Activated CD8-positive, alpha-beta T cell treated with anti-CD3 and anti-CD28 coated beads for 36 hours (primary cell): ENCODE measurements around the gene HTR6. TPM values are rescaled to one million over a fixed set of nuclear protein-coding genes. Genes with fewer than 3 reads are reported as not detected.
A peak's percentile ranks its signal among the peaks of the same experiment; 100 is the strongest.

Experiments used
- ATAC-seq: fragments of 200-7000 bp; cut with Tn5 transposase; one replicate; pipeline ENCODE4 v1.10.0; 2021; ENCODE audit warnings: mild to moderate bottlenecking, moderate library complexity
- CTCF ChIA-PET: fragments of 350-600 bp; sonication (Branson Sonifier 250); formaldehyde crosslinking; loops from one replicate; lab custom pipeline; 2021; ENCODE audit warnings: antibody characterized with exemption; lab: Charles Lee
- POLR2A ChIA-PET: fragments of 350-600 bp; sonication (Branson Sonifier 250); formaldehyde crosslinking; loops from one replicate; lab custom pipeline; 2021; ENCODE audit warnings: antibody characterized with exemption; lab: Charles Lee
- DNase-seq: peaks from one replicate; pipeline ENCODE4 v3.0.0-alpha.2; 2020
- H3K27ac Mint-ChIP-seq: one replicate; pipeline ENCODE4 v1.8.0; 2021; ENCODE audit warnings: mild to moderate bottlenecking, mixed read lengths
- H3K27me3 Mint-ChIP-seq: one replicate; pipeline ENCODE4 v1.8.0; 2021; ENCODE audit warnings: mixed read lengths
- H3K36me3 Mint-ChIP-seq: one replicate; pipeline ENCODE4 v1.8.0; 2021; ENCODE audit warnings: low read depth, mixed read lengths
- H3K4me1 Mint-ChIP-seq: one replicate; pipeline ENCODE4 v1.8.0; 2021; ENCODE audit warnings: low read depth, mixed read lengths
- H3K4me3 Mint-ChIP-seq: one replicate; pipeline ENCODE4 v1.8.0; 2021; ENCODE audit warnings: mild to moderate bottlenecking, moderate library complexity, mixed read lengths
- H3K9me3 Mint-ChIP-seq: one replicate; pipeline ENCODE4 v1.8.0; 2021; ENCODE audit warnings: mixed read lengths
- CTCF ChIP-seq: fragments of 200-600 bp; IDR thresholded peaks from one replicate; pipeline ENCODE4 v1.8.0; 2022; ENCODE audit warnings: antibody characterized with exemption, mild to moderate bottlenecking
- intact Hi-C: fragments of 100-400 bp; cut with micrococcal nuclease; formaldehyde crosslinking; loops from one replicate; pipeline ENCODE4 v1.10.0; 2022
- total RNA-seq, 2 experiments: library from RNA; stranded (reverse); gene quantifications; one replicate each; pipeline ENCODE4 v1.2.3, GENCODE V29; 2021

Gene HTR6
- total RNA-seq, 2 experiments from 2014 or later = not detected

- no peak for TF ChIP-seq CTCF
- CTCF ChIA-PET = interaction anchor here (0.7 to 2.0 kb wide), 5 partner anchors 12 to 273 kb away, joined by 3 to 8 read pairs (median 3); no protein-coding TSS in a partner anchor
- POLR2A ChIA-PET = no interaction called here
- H3K27me3 Mint-ChIP-seq = peaks cover 3% of the 10 kb centered on the region
- H3K4me3 Mint-ChIP-seq = no peak overlapping the region
- ATAC-seq (no peak), DNase-seq (no peak)
- no peaks in the 10 kb centered on the region for H3K9me3 Mint-ChIP-seq
- H3K36me3 Mint-ChIP-seq = no peaks in the 10 kb centered on the region
- intact Hi-C loops = loop anchor here (5.0 kb wide), 1 partner anchor 51 kb away; a partner anchor contains a TSS
- H3K4me1 Mint-ChIP-seq = peaks cover 30% of the 10 kb centered on the region
- no peak overlapping the region for H3K27ac Mint-ChIP-seq
Observed at GRCh38 chr1:19648239-19648638, 16.4 kb upstream of the HTR6 start.

- TF ChIP-seq CTCF = no peak
- H3K27ac Mint-ChIP-seq = no peak overlapping the region
- DNase-seq (peak; percentile 51), ATAC-seq (no peak)
- POLR2A ChIA-PET = no interaction called here
- H3K27me3 Mint-ChIP-seq = no peaks in the 10 kb centered on the region
- no peaks in the 10 kb centered on the region for H3K9me3 Mint-ChIP-seq
- CTCF ChIA-PET = interaction anchor here (0.7 to 2.0 kb wide), 5 partner anchors 12 to 274 kb away, joined by 3 to 8 read pairs (median 3); no protein-coding TSS in a partner anchor
- intact Hi-C loops = loop anchor here (5.0 kb wide), 1 partner anchor 51 kb away; a partner anchor contains a TSS
- peaks cover 27% of the 10 kb centered on the region for H3K4me1 Mint-ChIP-seq
- H3K4me3 Mint-ChIP-seq = no peak overlapping the region
- no peaks in the 10 kb centered on the region for H3K36me3 Mint-ChIP-seq
Observed at GRCh38 chr1:19648689-19649088, 16.0 kb upstream of the HTR6 start.

GRCh38 chr1:19650416-19651140 is 14.1 kb upstream of the HTR6 start:
- ChIA-PET POLR2A (interaction anchor here (0.9 to 1.0 kb wide), 2 partner anchors 53 to 163 kb away, joined by 4 to 5 read pairs; a partner anchor contains a TSS), CTCF (interaction anchor here (0.6 to 2.4 kb wide), 17 partner anchors 9 to 316 kb away, joined by 3 to 19 read pairs (median 3); no protein-coding TSS in a partner anchor)
- TF ChIP-seq CTCF = no peak
- intact Hi-C loops = loop anchor here (10.0 kb wide), 2 partner anchors 306 to 386 kb away; no protein-coding TSS in a partner anchor
- Mint-ChIP-seq H3K4me1 (peaks cover 29% of the 10 kb centered on the region), H3K27ac (no peak overlapping the region), H3K4me3 (no peak overlapping the region), H3K9me3 (no peaks in the 10 kb centered on the region), H3K27me3 (no peaks in the 10 kb centered on the region), H3K36me3 (no peaks in the 10 kb centered on the region)
- DNase-seq = no peak
- ATAC-seq = no peak

GRCh38 chr1:19651141-19651737 is 13.4 kb upstream of the HTR6 start:
- intact Hi-C loops = loop anchor here (10.0 kb wide), 2 partner anchors 306 to 386 kb away; no protein-coding TSS in a partner anchor
- H3K4me3 Mint-ChIP-seq = no peak overlapping the region
- DNase-seq (peak; percentile 68), ATAC-seq (peak; percentile 69)
- no peaks in the 10 kb centered on the region for H3K9me3 Mint-ChIP-seq
- CTCF ChIA-PET = interaction anchor here (0.6 to 2.4 kb wide), 18 partner anchors 9 to 317 kb away, joined by 3 to 19 read pairs (median 3); no protein-coding TSS in a partner anchor
- TF ChIP-seq CTCF = peak; percentile 52
- no peaks in the 10 kb centered on the region for H3K36me3 Mint-ChIP-seq
- POLR2A ChIA-PET = interaction anchor here (0.9 to 1.0 kb wide), 2 partner anchors 54 to 164 kb away, joined by 4 to 5 read pairs; a partner anchor contains a TSS
- no peak overlapping the region for H3K27ac Mint-ChIP-seq
- H3K27me3 Mint-ChIP-seq = no peaks in the 10 kb centered on the region
- peaks cover 25% of the 10 kb centered on the region for H3K4me1 Mint-ChIP-seq
